NB4 (cell line): ENCODE measurements around the gene TSSK6.

Experiments used
- CTCF ChIP-seq: IDR thresholded peaks from one replicate; pipeline ENCODE4 v1.5.1; 2012; ENCODE audit warnings: low read depth, low read length
- MAX ChIP-seq: IDR thresholded peaks from 2 replicates; pipeline ENCODE4 v1.6.1; 2011; ENCODE audit warnings: low read depth, low read length
- POLR2A ChIP-seq: IDR thresholded peaks from 2 replicates; pipeline ENCODE4 v1.6.1; 2011; ENCODE audit warnings: mild to moderate bottlenecking; ENCODE audit not compliant: insufficient read length; ENCODE audit errors: extremely low read depth

- no peak for TF ChIP-seq POLR2A
- TF ChIP-seq CTCF = no peak
- no peak for TF ChIP-seq MAX
Measured at GRCh38 chr19:19533841-19534240, 18.5 kb upstream of the TSSK6 start.
